ENCODE results near the gene MBLAC1. TPM values are rescaled to one million over a fixed set of nuclear protein-coding genes. Genes with fewer than 3 reads are reported as not detected.

The MBLAC1 gene
- total and polyA plus RNA-seq, 9 of the 15 experiments (the other 6 are each of a cell fraction or from before 2014, with no cell fraction given) = 0.03 to 3.1 (median 0.52) TPM

DNA sequence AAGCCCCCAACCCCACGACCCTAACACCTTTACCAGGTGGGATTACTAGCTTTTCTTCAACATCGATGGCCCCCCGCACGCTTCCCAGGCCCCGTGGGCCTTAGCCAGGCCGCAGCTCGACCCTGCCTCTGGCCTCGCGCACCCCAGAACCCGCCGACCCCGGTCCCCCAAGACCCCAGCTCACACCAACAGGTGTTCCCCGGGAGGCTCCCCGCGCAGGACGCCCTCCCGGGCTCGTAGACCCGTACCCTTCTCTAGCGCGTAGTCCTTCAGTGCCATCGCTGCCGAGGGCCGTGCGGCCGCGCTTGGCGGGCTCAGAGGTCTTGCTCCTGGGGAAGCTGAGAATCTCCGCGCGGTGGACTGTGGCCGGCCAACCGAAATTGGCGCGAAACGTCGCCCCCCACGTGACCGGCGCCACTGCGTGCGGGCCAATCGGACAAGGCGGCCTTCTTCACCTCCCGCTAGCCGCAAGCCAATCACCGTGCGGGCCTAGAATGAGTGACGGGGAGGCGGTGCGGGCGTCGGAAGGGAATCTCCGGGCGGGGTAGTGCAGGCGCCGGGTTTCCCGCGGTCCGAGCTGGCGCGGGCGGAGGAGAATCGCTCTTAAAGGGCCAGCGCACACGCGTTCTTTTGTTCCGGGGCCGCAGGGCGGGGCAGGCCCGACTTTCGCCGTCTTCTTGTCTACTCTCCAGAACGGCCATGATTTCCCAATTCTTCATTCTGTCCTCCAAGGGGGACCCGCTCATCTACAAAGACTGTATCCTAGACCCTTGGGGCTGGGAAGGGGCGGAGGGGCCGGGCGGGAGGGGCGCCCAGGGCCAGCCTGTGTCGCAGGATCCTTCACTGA is 25.5 kb upstream of the MBLAC1 start, which contains the start of the genes AP4M1 and MCM7 (continued):
- TF ChIP-seq, protein P1, sequence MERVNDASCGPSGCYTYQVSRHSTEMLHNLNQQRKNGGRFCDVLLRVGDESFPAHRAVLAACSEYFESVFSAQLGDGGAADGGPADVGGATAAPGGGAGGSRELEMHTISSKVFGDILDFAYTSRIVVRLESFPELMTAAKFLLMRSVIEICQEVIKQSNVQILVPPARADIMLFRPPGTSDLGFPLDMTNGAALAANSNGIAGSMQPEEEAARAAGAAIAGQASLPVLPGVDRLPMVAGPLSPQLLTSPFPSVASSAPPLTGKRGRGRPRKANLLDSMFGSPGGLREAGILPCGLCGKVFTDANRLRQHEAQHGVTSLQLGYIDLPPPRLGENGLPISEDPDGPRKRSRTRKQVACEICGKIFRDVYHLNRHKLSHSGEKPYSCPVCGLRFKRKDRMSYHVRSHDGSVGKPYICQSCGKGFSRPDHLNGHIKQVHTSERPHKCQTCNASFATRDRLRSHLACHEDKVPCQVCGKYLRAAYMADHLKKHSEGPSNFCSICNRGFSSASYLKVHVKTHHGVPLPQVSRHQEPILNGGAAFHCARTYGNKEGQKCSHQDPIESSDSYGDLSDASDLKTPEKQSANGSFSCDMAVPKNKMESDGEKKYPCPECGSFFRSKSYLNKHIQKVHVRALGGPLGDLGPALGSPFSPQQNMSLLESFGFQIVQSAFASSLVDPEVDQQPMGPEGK (CRISPR knock-in tag; IDR thresholded peaks at IDR 0.05; ENCODE audit: borderline replicate concordance) = 0 out of 2 replicates have a peak, but pooled peaks have one; percentile 34
- TF ChIP-seq, protein P2, sequence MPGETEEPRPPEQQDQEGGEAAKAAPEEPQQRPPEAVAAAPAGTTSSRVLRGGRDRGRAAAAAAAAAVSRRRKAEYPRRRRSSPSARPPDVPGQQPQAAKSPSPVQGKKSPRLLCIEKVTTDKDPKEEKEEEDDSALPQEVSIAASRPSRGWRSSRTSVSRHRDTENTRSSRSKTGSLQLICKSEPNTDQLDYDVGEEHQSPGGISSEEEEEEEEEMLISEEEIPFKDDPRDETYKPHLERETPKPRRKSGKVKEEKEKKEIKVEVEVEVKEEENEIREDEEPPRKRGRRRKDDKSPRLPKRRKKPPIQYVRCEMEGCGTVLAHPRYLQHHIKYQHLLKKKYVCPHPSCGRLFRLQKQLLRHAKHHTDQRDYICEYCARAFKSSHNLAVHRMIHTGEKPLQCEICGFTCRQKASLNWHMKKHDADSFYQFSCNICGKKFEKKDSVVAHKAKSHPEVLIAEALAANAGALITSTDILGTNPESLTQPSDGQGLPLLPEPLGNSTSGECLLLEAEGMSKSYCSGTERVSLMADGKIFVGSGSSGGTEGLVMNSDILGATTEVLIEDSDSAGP (CRISPR knock-in tag; IDR thresholded peaks at IDR 0.05) = peak; percentile 98
- TF ChIP-seq, protein P3, sequence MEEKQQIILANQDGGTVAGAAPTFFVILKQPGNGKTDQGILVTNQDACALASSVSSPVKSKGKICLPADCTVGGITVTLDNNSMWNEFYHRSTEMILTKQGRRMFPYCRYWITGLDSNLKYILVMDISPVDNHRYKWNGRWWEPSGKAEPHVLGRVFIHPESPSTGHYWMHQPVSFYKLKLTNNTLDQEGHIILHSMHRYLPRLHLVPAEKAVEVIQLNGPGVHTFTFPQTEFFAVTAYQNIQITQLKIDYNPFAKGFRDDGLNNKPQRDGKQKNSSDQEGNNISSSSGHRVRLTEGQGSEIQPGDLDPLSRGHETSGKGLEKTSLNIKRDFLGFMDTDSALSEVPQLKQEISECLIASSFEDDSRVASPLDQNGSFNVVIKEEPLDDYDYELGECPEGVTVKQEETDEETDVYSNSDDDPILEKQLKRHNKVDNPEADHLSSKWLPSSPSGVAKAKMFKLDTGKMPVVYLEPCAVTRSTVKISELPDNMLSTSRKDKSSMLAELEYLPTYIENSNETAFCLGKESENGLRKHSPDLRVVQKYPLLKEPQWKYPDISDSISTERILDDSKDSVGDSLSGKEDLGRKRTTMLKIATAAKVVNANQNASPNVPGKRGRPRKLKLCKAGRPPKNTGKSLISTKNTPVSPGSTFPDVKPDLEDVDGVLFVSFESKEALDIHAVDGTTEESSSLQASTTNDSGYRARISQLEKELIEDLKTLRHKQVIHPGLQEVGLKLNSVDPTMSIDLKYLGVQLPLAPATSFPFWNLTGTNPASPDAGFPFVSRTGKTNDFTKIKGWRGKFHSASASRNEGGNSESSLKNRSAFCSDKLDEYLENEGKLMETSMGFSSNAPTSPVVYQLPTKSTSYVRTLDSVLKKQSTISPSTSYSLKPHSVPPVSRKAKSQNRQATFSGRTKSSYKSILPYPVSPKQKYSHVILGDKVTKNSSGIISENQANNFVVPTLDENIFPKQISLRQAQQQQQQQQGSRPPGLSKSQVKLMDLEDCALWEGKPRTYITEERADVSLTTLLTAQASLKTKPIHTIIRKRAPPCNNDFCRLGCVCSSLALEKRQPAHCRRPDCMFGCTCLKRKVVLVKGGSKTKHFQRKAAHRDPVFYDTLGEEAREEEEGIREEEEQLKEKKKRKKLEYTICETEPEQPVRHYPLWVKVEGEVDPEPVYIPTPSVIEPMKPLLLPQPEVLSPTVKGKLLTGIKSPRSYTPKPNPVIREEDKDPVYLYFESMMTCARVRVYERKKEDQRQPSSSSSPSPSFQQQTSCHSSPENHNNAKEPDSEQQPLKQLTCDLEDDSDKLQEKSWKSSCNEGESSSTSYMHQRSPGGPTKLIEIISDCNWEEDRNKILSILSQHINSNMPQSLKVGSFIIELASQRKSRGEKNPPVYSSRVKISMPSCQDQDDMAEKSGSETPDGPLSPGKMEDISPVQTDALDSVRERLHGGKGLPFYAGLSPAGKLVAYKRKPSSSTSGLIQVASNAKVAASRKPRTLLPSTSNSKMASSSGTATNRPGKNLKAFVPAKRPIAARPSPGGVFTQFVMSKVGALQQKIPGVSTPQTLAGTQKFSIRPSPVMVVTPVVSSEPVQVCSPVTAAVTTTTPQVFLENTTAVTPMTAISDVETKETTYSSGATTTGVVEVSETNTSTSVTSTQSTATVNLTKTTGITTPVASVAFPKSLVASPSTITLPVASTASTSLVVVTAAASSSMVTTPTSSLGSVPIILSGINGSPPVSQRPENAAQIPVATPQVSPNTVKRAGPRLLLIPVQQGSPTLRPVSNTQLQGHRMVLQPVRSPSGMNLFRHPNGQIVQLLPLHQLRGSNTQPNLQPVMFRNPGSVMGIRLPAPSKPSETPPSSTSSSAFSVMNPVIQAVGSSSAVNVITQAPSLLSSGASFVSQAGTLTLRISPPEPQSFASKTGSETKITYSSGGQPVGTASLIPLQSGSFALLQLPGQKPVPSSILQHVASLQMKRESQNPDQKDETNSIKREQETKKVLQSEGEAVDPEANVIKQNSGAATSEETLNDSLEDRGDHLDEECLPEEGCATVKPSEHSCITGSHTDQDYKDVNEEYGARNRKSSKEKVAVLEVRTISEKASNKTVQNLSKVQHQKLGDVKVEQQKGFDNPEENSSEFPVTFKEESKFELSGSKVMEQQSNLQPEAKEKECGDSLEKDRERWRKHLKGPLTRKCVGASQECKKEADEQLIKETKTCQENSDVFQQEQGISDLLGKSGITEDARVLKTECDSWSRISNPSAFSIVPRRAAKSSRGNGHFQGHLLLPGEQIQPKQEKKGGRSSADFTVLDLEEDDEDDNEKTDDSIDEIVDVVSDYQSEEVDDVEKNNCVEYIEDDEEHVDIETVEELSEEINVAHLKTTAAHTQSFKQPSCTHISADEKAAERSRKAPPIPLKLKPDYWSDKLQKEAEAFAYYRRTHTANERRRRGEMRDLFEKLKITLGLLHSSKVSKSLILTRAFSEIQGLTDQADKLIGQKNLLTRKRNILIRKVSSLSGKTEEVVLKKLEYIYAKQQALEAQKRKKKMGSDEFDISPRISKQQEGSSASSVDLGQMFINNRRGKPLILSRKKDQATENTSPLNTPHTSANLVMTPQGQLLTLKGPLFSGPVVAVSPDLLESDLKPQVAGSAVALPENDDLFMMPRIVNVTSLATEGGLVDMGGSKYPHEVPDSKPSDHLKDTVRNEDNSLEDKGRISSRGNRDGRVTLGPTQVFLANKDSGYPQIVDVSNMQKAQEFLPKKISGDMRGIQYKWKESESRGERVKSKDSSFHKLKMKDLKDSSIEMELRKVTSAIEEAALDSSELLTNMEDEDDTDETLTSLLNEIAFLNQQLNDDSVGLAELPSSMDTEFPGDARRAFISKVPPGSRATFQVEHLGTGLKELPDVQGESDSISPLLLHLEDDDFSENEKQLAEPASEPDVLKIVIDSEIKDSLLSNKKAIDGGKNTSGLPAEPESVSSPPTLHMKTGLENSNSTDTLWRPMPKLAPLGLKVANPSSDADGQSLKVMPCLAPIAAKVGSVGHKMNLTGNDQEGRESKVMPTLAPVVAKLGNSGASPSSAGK (IDR thresholded peaks at IDR 0.05) = peak; percentile 96
- TF ChIP-seq MAFG (tag; conservative IDR thresholded peaks at IDR 0.05) (no peak), ETV1 (tag; conservative IDR thresholded peaks at IDR 0.05; ENCODE audit: low read depth) (0 out of 2 replicates have a peak, but pooled peaks have one; percentile 11), MTA3 (IDR thresholded peaks at IDR 0.05; ENCODE audit: borderline replicate concordance) (peak; percentile 78)
- TF ChIP-seq, protein P4, sequence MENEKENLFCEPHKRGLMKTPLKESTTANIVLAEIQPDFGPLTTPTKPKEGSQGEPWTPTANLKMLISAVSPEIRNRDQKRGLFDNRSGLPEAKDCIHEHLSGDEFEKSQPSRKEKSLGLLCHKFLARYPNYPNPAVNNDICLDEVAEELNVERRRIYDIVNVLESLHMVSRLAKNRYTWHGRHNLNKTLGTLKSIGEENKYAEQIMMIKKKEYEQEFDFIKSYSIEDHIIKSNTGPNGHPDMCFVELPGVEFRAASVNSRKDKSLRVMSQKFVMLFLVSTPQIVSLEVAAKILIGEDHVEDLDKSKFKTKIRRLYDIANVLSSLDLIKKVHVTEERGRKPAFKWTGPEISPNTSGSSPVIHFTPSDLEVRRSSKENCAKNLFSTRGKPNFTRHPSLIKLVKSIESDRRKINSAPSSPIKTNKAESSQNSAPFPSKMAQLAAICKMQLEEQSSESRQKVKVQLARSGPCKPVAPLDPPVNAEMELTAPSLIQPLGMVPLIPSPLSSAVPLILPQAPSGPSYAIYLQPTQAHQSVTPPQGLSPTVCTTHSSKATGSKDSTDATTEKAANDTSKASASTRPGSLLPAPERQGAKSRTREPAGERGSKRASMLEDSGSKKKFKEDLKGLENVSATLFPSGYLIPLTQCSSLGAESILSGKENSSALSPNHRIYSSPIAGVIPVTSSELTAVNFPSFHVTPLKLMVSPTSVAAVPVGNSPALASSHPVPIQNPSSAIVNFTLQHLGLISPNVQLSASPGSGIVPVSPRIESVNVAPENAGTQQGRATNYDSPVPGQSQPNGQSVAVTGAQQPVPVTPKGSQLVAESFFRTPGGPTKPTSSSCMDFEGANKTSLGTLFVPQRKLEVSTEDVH (IDR thresholded peaks at IDR 0.05; ENCODE audit: low read depth, partially characterized antibody) = peak; percentile 100
